NCI-H2029 (cell line): ENCODE measurements around the gene ZNF45.
"Not testable (repeated sequence)": the region's sequence is repeated elsewhere in the genome, so short reads cannot be mapped to it uniquely, and the experiment has no call there.

ENCODE experiments used
- DNase-seq: peaks from one replicate; lab custom pipeline; 2025; lab: John Stamatoyannopoulos, UW

ZNF45 gene

GRCh38 chr19:43913383-43913782 is 21.7 kb downstream of the ZNF45 start:
- DNase-seq: no peak

- DNase-seq: no peak
Observed at GRCh38 chr19:43910884-43911283, 24.2 kb downstream of the ZNF45 start.

DNA sequence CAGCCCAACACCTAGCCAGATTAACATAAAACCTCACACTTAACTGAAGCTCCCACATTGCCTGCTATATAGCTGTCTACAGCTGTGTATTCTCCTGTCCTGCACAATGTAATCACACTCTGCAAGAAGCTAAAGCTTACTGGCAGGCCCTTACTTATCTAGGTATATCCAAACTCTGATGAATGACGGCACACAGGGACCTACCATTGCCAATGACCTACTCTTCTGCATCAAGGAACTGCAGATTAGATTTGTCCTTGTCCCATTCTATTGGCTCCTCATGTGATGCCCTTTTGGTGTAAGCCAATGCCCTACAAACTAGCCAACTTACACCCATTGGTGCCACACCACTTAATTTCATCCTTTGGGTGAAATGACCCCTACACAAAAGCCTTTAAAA is 26.4 kb downstream of the ZNF45 start:
- DNase-seq: no peak

DNA sequence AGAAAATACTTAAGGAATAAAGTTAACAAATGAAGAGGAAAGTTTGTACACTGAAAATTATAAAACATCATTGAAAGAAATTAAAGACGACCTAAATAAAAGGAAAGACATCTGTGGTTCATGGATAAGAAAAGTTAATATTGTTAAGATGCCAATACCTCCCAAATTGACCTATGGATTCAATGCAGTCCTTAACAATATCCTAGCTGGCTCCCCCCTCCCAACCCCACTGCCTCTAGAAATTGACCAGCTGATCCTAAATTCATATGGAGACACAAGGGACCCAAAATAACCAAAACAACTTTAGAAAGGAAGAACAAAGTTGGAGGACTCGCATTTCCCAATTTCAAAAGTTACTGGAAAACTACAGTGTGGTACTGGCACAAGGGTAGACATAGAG is 28.3 kb downstream of the ZNF45 start:
- no peak for DNase-seq

GRCh38 chr19:43905897-43906296 is 29.2 kb downstream of the ZNF45 start:
- DNase-seq: no peak

DNA sequence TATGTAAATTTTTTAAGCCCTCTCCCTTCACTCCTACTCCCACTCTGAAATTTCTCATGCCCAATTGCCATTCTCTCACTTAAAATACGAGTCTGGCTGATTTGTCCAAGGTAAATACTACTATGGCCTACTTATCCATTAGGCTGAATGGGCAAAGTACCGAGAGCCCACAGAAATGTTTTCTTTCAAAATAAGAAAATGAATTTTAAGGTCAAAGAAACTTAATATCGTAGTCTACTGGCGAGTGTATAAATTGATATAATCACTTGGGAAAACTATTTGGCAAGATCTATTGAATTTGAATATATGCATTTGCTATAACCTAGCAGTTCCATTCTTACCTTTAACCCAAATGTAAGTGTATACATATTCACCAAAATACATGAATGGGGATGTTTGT is 32.7 kb downstream of the ZNF45 start:
- no peak for DNase-seq

DNA sequence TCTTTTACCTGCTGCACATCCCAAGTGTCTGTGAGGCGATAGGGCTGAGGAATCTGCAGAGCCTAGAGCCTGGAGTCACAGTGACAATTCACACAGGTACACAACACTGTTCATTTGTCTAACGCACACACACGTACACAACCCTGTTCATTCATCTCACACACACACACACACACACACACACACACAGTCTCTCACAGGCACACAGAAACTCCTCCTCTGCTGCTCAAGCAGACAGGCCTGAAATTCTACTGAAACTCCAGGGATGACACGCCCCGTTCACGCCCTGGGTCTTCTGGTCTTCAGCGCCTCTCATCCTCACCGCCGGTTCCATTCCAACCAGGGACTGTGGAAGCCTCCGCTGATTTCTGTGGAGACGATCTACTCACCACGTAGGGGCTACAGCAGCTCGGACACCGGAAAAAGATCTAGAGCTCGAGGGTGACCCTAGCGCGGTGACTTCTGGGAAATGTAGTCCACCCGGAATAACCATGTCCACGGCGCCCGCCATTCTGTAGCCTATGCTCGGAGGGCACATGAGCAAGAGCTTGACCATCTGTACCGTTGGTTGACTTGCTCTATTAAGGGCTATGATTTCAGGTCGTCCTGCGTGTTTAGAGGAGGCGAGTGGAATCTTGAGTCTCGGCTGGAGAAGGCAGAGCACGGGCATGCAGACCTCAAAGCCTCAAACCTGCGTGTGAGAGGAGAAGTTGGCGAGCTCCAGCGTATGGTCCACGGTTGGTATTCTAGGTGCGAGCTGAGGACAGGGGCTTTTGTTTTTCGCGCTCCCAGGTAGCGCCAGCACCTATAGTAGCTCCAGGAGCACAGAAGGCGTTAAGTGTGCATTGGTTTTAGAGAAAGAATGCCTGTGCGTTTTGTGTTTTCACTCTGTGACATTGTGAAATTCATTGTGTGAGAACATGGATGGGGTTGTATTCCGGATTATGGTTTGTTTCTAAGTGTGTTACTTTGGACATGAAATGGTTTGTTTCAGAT is 33.4 kb downstream of the ZNF45 start:
- DNase-seq: peak; percentile 40

GRCh38 chr19:43895727-43896308 is 39.3 kb downstream of the ZNF45 start:
- DNase-seq: no peak

DNA sequence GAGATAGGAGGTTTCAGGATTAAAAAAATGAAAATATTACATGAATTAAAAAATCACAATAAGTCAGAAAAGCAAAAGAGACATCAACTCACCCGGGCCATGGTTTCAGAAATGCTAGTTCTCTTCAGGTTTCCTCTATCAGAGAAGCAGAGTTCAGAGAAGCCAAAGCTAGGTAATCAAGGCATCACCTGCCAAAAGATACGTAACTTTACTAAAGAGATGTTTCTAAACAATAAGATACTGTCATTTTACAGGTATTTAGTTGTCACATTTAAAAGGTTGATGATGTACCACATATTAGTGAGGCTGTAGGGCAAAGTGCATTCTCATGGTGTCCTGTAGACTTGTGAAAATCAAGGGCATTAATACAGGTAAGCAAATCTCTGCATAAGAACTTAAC is 51.2 kb downstream of the ZNF45 start, which contains the start of gene ZNF404:
Gene ZNF404 (minus strand): TSS at position 101 of the 400 bp plus-strand sequence.
- no peak for DNase-seq

GRCh38 chr19:43880483-43880882 is 54.6 kb downstream of the ZNF45 start:
- DNase-seq: no peak

DNA sequence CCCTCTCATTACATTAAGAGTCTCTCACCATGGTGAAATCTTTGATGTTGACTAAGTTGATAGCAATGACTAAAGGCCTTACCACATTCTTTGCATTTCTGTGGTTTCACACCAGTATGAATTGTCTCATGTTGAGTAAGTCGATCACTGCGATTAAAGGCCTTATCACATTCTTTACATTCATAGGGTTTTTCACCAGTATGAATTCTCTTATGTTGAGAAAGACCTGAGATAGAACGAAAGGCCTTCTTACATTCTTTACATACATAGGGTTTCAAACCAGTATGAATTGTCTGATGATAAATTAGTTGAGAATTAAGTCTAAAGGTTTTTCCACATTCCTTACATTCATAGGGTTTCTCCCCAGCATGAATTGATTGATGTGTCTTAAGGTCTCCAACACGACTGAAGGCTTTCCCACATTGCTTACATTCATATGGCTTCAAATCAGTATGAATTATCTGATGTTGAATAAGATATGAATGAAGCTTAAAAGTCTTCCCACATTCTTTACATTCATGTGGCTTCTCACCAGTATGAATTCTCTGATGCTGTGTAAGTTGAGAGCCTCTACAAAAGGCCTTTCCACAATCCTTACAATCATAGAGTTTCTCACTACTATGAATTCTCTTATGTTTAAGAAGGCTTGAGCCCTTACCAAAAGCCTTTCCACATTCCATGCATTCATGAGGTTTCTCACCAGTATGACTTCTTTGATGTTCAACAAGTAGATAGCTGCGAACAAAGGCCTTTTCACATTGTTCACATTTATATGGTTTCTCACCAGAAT is 62.3 kb downstream of the ZNF45 start:
- no peak for DNase-seq

GRCh38 chr19:43866923-43867322 is 68.2 kb downstream of the ZNF45 start:
- DNase-seq: not testable (repeated sequence)
